Measurements from ENCODE around the gene PIEZO1.

GRCh38 chr16:88665570-88665969 is 119.5 kb downstream of the PIEZO1 start:
- no peak for TF ChIP-seq CTCF (IDR thresholded peaks at IDR 0.05)
- no peak for TF ChIP-seq POLR2AphosphoS5 (IDR thresholded peaks at IDR 0.05)
- no peak for TF ChIP-seq EP300 (IDR thresholded peaks at IDR 0.05)
- TF ChIP-seq POLR2A (IDR thresholded peaks at IDR 0.05) = no peak
